ENCODE measurements around the gene LSP1.

The LSP1 gene

GRCh38 chr11:1927848-1928469 lies 75.1 kb downstream of the LSP1 start:
- H3K4me3 ChIP-seq (ENCODE audit: low read depth, low read length): no peak overlapping the region
- H3K4me2 ChIP-seq (ENCODE audit: low read length): no peak overlapping the region
- no peak for DNase-seq
- no peak overlapping the region for H2AK5ac ChIP-seq (ENCODE audit: low read length)
- H3K36me3 ChIP-seq (ENCODE audit: control insufficient read depth in 1 of 2, insufficient read depth in 2 of 2, low read length in 2 of 2): no peaks in the 10 kb centered on the region
- H3K4ac ChIP-seq (ENCODE audit: low read depth, low read length): no peak overlapping the region
- peak overlapping the region; percentile 1 for H4K12ac ChIP-seq (ENCODE audit: low read depth, low read length)
- H3K9ac ChIP-seq (ENCODE audit: low read length): no peak overlapping the region
- peak overlapping the region; percentile 75 for H4K91ac ChIP-seq (ENCODE audit: low read depth, low read length)
- no peak overlapping the region for H3K18ac ChIP-seq (ENCODE audit: low read length)
- no peak overlapping the region for H2BK5ac ChIP-seq (ENCODE audit: low read depth, low read length, poor library complexity)
- peak overlapping the region; percentile 32 for H3K14ac ChIP-seq (ENCODE audit: low read length)
- H3K27me3 ChIP-seq (ENCODE audit: insufficient read depth, low read length): no peaks in the 10 kb centered on the region
- no peak overlapping the region for H2AFZ ChIP-seq (ENCODE audit: insufficient read depth, low read length, poor library complexity)
- peaks cover 18 to 21% of the 10 kb centered on the region in 2 experiments for H3K4me1 ChIP-seq (ENCODE audit: control insufficient read depth in 1 of 2, insufficient read depth in 2 of 2, low read length in 2 of 2)
- no peak overlapping the region for H3K27ac ChIP-seq (ENCODE audit: low read depth, low read length)
- peaks cover 7% of the 10 kb centered on the region for H3K79me1 ChIP-seq (ENCODE audit: low read length)
- peak overlapping the region; percentile 34 for H2BK120ac ChIP-seq (ENCODE audit: insufficient read depth, low read length, poor library complexity)
- H4K8ac ChIP-seq (ENCODE audit: low read depth, low read length): peak overlapping the region; percentile 25
- no CpG with 5 or more reads among the region's 20 CpGs for WGBS (ENCODE audit: extremely low coverage, insufficient coverage, insufficient read length)
- no peak overlapping the region for H3K23ac ChIP-seq (ENCODE audit: low read length)
- no peaks in the 10 kb centered on the region for H3K9me3 ChIP-seq (ENCODE audit: insufficient read depth, low read depth, low read length)
- H3K79me2 ChIP-seq (ENCODE audit: control insufficient read depth, insufficient read depth, low read length, poor library complexity): no peaks in the 10 kb centered on the region
- H2BK12ac ChIP-seq (ENCODE audit: low read length): peak overlapping the region; percentile 35

- Histone ChIP-seq H3K79me2 (ENCODE audit: control insufficient read depth, insufficient read depth, low read length, poor library complexity) (no peaks in the 10 kb centered on the region), H4K8ac (ENCODE audit: low read depth, low read length) (peak overlapping the region; percentile 8), H3K4me3 (ENCODE audit: low read depth, low read length) (no peak overlapping the region), H3K27me3 (ENCODE audit: insufficient read depth, low read length) (no peaks in the 10 kb centered on the region), H3K23ac (ENCODE audit: low read length) (no peak overlapping the region), H3K4ac (ENCODE audit: low read depth, low read length) (no peak overlapping the region), H2AFZ (ENCODE audit: insufficient read depth, low read length, poor library complexity) (no peak overlapping the region), H3K14ac (ENCODE audit: low read length) (no peak overlapping the region), H4K91ac (ENCODE audit: low read depth, low read length) (peak overlapping the region; percentile 75), H3K9me3 (ENCODE audit: insufficient read depth, low read depth, low read length) (peaks cover 3% of the 10 kb centered on the region), H3K18ac (ENCODE audit: low read length) (no peak overlapping the region), H3K9ac (ENCODE audit: low read length) (no peak overlapping the region), H3K36me3 (ENCODE audit: control insufficient read depth in 1 of 2, insufficient read depth in 2 of 2, low read length in 2 of 2) (no peaks in the 10 kb centered on the region), H3K4me1 (ENCODE audit: control insufficient read depth in 1 of 2, insufficient read depth in 2 of 2, low read length in 2 of 2) (peaks cover 18 to 21% of the 10 kb centered on the region in 2 experiments), H2BK5ac (ENCODE audit: low read depth, low read length, poor library complexity) (no peak overlapping the region), H2BK120ac (ENCODE audit: insufficient read depth, low read length, poor library complexity) (no peak overlapping the region), H3K79me1 (ENCODE audit: low read length) (peaks cover 7% of the 10 kb centered on the region), H2BK12ac (ENCODE audit: low read length) (no peak overlapping the region), H3K27ac (ENCODE audit: low read depth, low read length) (no peak overlapping the region), H2AK5ac (ENCODE audit: low read length) (no peak overlapping the region), H4K12ac (ENCODE audit: low read depth, low read length) (no peak overlapping the region), H3K4me2 (ENCODE audit: low read length) (no peak overlapping the region)
- DNase-seq: peak in 1 of 2 donors; percentile 4
- no CpG with 5 or more reads among the region's 13 CpGs for WGBS (ENCODE audit: extremely low coverage, insufficient coverage, insufficient read length)
These were observed 75.6 kb downstream of the LSP1 start for GRCh38 chr11:1928470-1928890.

DNA sequence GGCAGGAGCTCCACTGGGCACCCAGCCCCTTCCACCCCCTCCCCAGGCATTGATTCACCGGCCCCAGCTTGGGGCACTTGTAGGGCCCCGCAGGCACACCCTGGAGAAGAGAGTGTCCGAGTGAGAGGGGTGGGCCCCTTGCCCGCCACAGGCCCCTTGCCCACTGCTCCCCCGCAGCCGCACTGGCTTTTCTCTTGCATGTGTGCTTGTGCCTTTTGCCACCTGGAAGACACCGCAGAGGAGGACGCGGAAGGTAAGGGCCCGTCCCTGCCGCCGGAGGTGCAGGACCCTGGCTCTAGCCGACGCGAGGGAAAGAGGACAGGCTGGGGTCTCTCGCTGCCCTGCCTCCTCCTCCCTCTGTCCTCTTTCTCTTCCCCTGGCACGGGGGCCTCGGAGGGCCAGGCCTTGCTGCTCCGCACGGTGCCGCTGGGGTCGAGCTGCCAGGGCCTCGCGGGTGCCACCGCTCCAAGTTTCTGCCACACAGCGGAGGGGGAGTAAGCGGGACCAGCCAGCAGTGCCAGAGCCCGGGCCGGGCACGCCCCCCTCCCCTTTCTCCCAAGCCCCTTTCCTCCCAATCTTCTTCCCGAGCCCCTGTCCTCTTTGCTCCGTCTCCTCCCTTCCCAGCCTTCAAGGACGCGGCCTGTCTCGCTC lies 76.1 kb downstream of the LSP1 start:
- peaks cover 3% of the 10 kb centered on the region for H3K9me3 ChIP-seq (ENCODE audit: insufficient read depth, low read depth, low read length)
- no CpG with 5 or more reads among the region's 35 CpGs for WGBS (ENCODE audit: extremely low coverage, insufficient coverage, insufficient read length)

GRCh38 chr11:1929621-1930461 lies 77.0 kb downstream of the LSP1 start:
- Histone ChIP-seq H3K4me3 (ENCODE audit: low read depth, low read length) (no peak overlapping the region), H3K4me1 (ENCODE audit: control insufficient read depth in 1 of 2, insufficient read depth in 2 of 2, low read length in 2 of 2) (peaks cover 18 to 21% of the 10 kb centered on the region in 2 experiments), H3K4ac (ENCODE audit: low read depth, low read length) (no peak overlapping the region), H2BK5ac (ENCODE audit: low read depth, low read length, poor library complexity) (no peak overlapping the region), H3K23ac (ENCODE audit: low read length) (no peak overlapping the region), H2AFZ (ENCODE audit: insufficient read depth, low read length, poor library complexity) (no peak overlapping the region), H3K79me1 (ENCODE audit: low read length) (peaks cover 7% of the 10 kb centered on the region), H4K12ac (ENCODE audit: low read depth, low read length) (no peak overlapping the region), H2AK5ac (ENCODE audit: low read length) (no peak overlapping the region), H3K36me3 (ENCODE audit: control insufficient read depth in 1 of 2, insufficient read depth in 2 of 2, low read length in 2 of 2) (no peaks in the 10 kb centered on the region), H3K9ac (ENCODE audit: low read length) (no peak overlapping the region), H4K8ac (ENCODE audit: low read depth, low read length) (no peak overlapping the region), H2BK12ac (ENCODE audit: low read length) (no peak overlapping the region), H3K79me2 (ENCODE audit: control insufficient read depth, insufficient read depth, low read length, poor library complexity) (no peaks in the 10 kb centered on the region), H3K27me3 (ENCODE audit: insufficient read depth, low read length) (no peaks in the 10 kb centered on the region), H3K27ac (ENCODE audit: low read depth, low read length) (no peak overlapping the region), H3K14ac (ENCODE audit: low read length) (no peak overlapping the region), H3K4me2 (ENCODE audit: low read length) (no peak overlapping the region), H3K9me3 (ENCODE audit: insufficient read depth, low read depth, low read length) (peaks cover 3% of the 10 kb centered on the region), H2BK120ac (ENCODE audit: insufficient read depth, low read length, poor library complexity) (no peak overlapping the region), H4K91ac (ENCODE audit: low read depth, low read length) (no peak overlapping the region), H3K18ac (ENCODE audit: low read length) (no peak overlapping the region)
- DNase-seq: no peak
- no CpG with 5 or more reads among the region's 25 CpGs for WGBS (ENCODE audit: extremely low coverage, insufficient coverage, insufficient read length)

More for the DNA sequence above, 76.1 kb downstream of the LSP1 start:
- H4K91ac ChIP-seq (ENCODE audit: low read depth, low read length): peak overlapping the region; percentile 40
- peaks cover 18 to 21% of the 10 kb centered on the region in 2 experiments for H3K4me1 ChIP-seq (ENCODE audit: control insufficient read depth in 1 of 2, insufficient read depth in 2 of 2, low read length in 2 of 2)
- no peak overlapping the region for H2AFZ ChIP-seq (ENCODE audit: insufficient read depth, low read length, poor library complexity)
- no peaks in the 10 kb centered on the region for H3K79me2 ChIP-seq (ENCODE audit: control insufficient read depth, insufficient read depth, low read length, poor library complexity)
- H2AK5ac ChIP-seq (ENCODE audit: low read length): no peak overlapping the region
- H3K4ac ChIP-seq (ENCODE audit: low read depth, low read length): no peak overlapping the region
- H3K79me1 ChIP-seq (ENCODE audit: low read length): peaks cover 7% of the 10 kb centered on the region
- H2BK5ac ChIP-seq (ENCODE audit: low read depth, low read length, poor library complexity): no peak overlapping the region
- H3K4me3 ChIP-seq (ENCODE audit: low read depth, low read length): no peak overlapping the region
- H3K18ac ChIP-seq (ENCODE audit: low read length): no peak overlapping the region
- H4K8ac ChIP-seq (ENCODE audit: low read depth, low read length): no peak overlapping the region
- H2BK12ac ChIP-seq (ENCODE audit: low read length): peak overlapping the region; percentile 15
- H2BK120ac ChIP-seq (ENCODE audit: insufficient read depth, low read length, poor library complexity): no peak overlapping the region
- no peak overlapping the region for H3K27ac ChIP-seq (ENCODE audit: low read depth, low read length)
- no peak overlapping the region for H3K4me2 ChIP-seq (ENCODE audit: low read length)
- no peak overlapping the region for H3K23ac ChIP-seq (ENCODE audit: low read length)
- no peaks in the 10 kb centered on the region for H3K36me3 ChIP-seq (ENCODE audit: control insufficient read depth in 1 of 2, insufficient read depth in 2 of 2, low read length in 2 of 2)
- no peak overlapping the region for H4K12ac ChIP-seq (ENCODE audit: low read depth, low read length)
- H3K27me3 ChIP-seq (ENCODE audit: insufficient read depth, low read length): no peaks in the 10 kb centered on the region
- no peak overlapping the region for H3K14ac ChIP-seq (ENCODE audit: low read length)
- no peak for DNase-seq
- H3K9ac ChIP-seq (ENCODE audit: low read length): no peak overlapping the region
